Measurements from ENCODE around the gene SHD. TPM values are rescaled to one million over a fixed set of nuclear protein-coding genes. Genes with fewer than 3 reads are reported as not detected.

SHD gene
- total and polyA plus RNA-seq, 2 of the 13 experiments (the other 11 are each of a cell fraction or from before 2014, with no cell fraction given): 0.11 to 0.20 TPM

GRCh38 chr19:4310247-4311121, 31.4 kb downstream of the SHD start (continued):
- TF ChIP-seq ATF4 (CRISPR knock-in tag; IDR thresholded peaks at IDR 0.05) (peak in 1 of 2 experiments; percentile 78; a peak in 2 of 4 replicates), ZBTB38 (CRISPR knock-in tag; IDR thresholded peaks at IDR 0.05) (peak; percentile 95), ZNF121 (CRISPR knock-in tag; IDR thresholded peaks at IDR 0.05) (peak; percentile 72), ATM (IDR thresholded peaks at IDR 0.05; ENCODE audit: borderline replicate concordance) (no peak), ZBTB43 (CRISPR knock-in tag; conservative IDR thresholded peaks at IDR 0.05) (peak; percentile 69), PHF8 (CRISPR knock-in tag; IDR thresholded peaks at IDR 0.05) (peak; percentile 40; the same call in 1 of the 2 replicates), FOXC1 (CRISPR knock-in tag; IDR thresholded peaks at IDR 0.05; ENCODE audit: borderline replicate concordance) (peak; percentile 67; the same call in 1 of the 2 replicates), ZMYM4 (CRISPR knock-in tag; IDR thresholded peaks at IDR 0.05) (peak; percentile 76), ZNF12 (CRISPR knock-in tag; IDR thresholded peaks at IDR 0.05) (peak; percentile 35; the same call in 1 of the 2 replicates), ZSCAN9 (CRISPR knock-in tag; IDR thresholded peaks at IDR 0.05; ENCODE audit: borderline replicate concordance) (peak; percentile 98), ZBTB37 (CRISPR knock-in tag; IDR thresholded peaks at IDR 0.05) (peak; percentile 18; the same call in 1 of the 2 replicates), FOXA1 (IDR thresholded peaks at IDR 0.05) (no peak), FOXA1 (CRISPR knock-in tag; IDR thresholded peaks at IDR 0.05) (peak; percentile 75), HNF4A (CRISPR knock-in tag; IDR thresholded peaks at IDR 0.05) (peak; percentile 95), ZNF788 (CRISPR knock-in tag; IDR thresholded peaks at IDR 0.05; ENCODE audit: borderline replicate concordance) (peak; percentile 97), RXRA (CRISPR knock-in tag; IDR thresholded peaks at IDR 0.05) (peak; percentile 94), ZNF44 (CRISPR knock-in tag; IDR thresholded peaks at IDR 0.05) (peak; percentile 87; the same call in 1 of the 2 replicates), ZNF574 (CRISPR knock-in tag; IDR thresholded peaks at IDR 0.05) (peak; percentile 90), ZNF761 (CRISPR knock-in tag; conservative IDR thresholded peaks at IDR 0.05) (0 out of 2 replicates have a peak, but pooled peaks have one; percentile 35), ASH2L (IDR thresholded peaks at IDR 0.05; ENCODE audit: insufficient read length, low read depth, low read length) (peak; percentile 40), CBX2 (IDR thresholded peaks at IDR 0.05; ENCODE audit: low read depth, low read length) (no peak), CBX2 (CRISPR knock-in tag; IDR thresholded peaks at IDR 0.05; ENCODE audit: low read depth) (no peak)
